ENCODE measurements around the gene NR4A1. TPM values are rescaled to one million over a fixed set of nuclear protein-coding genes. Genes with fewer than 3 reads are reported as not detected.

NR4A1 gene
- total RNA-seq, 2 experiments from 2014 or later: 25.3 to 29.0 TPM

DNA sequence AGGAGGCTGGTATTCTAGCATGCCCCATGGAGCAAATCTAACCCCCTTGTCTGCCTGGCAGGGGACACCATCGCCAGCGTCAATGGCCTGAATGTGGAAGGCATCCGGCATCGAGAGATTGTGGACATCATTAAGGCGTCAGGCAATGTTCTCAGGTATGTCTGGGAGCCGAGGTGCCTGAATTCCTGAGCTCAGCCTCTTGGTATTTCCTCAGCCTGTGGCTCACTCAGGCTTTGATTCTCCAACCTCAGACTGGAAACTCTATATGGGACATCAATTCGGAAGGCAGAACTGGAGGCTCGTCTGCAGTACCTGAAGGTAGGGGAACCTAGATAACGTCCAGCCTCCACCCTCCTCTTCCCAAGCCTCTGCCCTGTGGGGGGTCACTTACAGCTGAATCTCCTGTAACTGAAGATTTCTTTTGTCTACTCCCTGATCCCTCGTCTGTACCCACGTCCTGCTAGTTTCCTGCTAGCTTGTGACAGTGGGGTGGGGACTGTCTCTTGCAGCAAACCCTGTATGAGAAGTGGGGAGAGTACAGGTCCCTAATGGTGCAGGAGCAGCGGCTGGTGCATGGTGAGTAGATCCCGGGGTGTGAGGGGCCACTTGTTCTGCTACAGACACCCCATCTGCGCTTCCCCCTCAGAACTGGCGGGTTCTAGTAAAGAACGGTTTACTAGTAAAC is 37.5 kb upstream of the NR4A1 start:
- Histone ChIP-seq H3K9me2 (ENCODE audit: insufficient read depth, low read length) (no peaks in the 10 kb centered on the region), H4K20me1 (ENCODE audit: insufficient read depth, low read length) (no peaks in the 10 kb centered on the region), H3K36me3 (ENCODE audit: insufficient read depth, low read length) (no peaks in the 10 kb centered on the region), H3K79me2 (ENCODE audit: insufficient read depth, low read depth, low read length) (no peaks in the 10 kb centered on the region), H3K4me2 (ENCODE audit: low read length) (no peak overlapping the region), H3K27ac (ENCODE audit: low read depth, low read length, poor library complexity, severe bottlenecking) (no peak overlapping the region), H3K4me1 (ENCODE audit: insufficient read depth, low read length, poor library complexity, severe bottlenecking) (no peaks in the 10 kb centered on the region), H3K4me3 (ENCODE audit: low read depth, low read length, poor library complexity, severe bottlenecking) (no peak overlapping the region), H3K9me3 (ENCODE audit: low read length) (no peaks in the 10 kb centered on the region), H2AFZ (ENCODE audit: low read length) (no peak overlapping the region)
- no TSS peak for BruUV-seq (replicated peaks)
- DNase-seq (ENCODE audit: low spot score): no peak
- POLR2A ChIA-PET: interaction anchor here (0.6 kb wide), 2 partner anchors 9 to 1492 kb away, joined by 4 read pairs; no protein-coding TSS in a partner anchor
- CTCF ChIA-PET (ENCODE audit: unreplicated experiment): no interaction called here
- intact Hi-C loops (cut with micrococcal nuclease; ENCODE audit: unreplicated experiment): no loop called here
- TF ChIP-seq EZH2phosphoT487 (IDR thresholded peaks at IDR 0.05; ENCODE audit: borderline replicate concordance, low read depth, low read length): no peak
- TF ChIP-seq, protein P1, sequence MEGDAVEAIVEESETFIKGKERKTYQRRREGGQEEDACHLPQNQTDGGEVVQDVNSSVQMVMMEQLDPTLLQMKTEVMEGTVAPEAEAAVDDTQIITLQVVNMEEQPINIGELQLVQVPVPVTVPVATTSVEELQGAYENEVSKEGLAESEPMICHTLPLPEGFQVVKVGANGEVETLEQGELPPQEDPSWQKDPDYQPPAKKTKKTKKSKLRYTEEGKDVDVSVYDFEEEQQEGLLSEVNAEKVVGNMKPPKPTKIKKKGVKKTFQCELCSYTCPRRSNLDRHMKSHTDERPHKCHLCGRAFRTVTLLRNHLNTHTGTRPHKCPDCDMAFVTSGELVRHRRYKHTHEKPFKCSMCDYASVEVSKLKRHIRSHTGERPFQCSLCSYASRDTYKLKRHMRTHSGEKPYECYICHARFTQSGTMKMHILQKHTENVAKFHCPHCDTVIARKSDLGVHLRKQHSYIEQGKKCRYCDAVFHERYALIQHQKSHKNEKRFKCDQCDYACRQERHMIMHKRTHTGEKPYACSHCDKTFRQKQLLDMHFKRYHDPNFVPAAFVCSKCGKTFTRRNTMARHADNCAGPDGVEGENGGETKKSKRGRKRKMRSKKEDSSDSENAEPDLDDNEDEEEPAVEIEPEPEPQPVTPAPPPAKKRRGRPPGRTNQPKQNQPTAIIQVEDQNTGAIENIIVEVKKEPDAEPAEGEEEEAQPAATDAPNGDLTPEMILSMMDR (conservative IDR thresholded peaks at IDR 0.05; ENCODE audit: low read length): no peak

DNA sequence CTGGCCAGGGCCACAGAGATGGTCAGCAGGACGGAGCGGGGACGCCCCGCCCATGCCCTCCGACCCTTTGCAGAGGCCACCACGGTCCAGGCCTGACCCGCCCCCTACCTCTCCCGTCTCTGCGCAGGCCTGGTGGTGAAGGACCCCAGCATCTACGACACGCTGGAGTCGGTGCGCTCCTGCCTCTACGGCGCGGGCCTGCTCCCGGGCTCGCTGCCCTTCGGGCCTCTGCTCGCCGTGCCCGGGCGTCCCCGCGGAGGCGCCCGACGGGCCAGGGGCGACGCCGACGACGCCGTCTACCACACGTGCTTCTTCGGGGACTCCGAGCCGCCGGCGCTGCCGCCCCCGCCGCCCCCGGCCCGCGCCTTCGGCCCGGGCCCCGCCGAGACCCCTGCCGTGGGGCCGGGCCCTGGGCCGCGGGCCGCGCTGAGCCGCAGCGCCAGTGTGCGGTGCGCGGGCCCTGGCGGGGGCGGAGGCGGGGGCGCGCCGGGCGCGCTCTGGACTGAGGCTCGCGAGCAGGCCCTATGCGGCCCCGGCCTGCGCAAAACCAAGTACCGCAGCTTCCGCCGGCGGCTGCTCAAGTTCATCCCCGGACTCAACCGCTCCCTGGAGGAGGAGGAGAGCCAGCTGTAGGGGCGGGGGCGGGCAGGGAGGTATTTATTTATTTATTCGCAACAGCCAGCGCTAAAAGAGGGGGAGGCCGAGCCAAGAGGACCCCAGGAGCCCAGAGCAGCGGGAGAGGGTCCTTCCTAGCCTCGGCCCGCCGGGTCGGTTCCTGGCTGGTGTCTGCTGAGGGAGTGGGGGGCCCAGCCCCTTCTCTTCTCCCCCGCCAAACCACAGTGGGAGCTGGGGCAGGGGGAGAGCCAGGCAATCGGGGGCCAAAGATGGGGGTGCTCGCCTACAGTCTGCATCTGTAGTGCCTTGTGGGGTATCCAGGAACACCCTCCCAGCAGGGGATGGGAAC is 36.4 kb upstream of the NR4A1 start:
- TF ChIP-seq, protein P1 (conservative IDR thresholded peaks at IDR 0.05; ENCODE audit: low read length): no peak
- TF ChIP-seq EZH2phosphoT487 (IDR thresholded peaks at IDR 0.05; ENCODE audit: borderline replicate concordance, low read depth, low read length): no peak
- CTCF ChIA-PET (ENCODE audit: unreplicated experiment): no interaction called here
- no peaks in the 10 kb centered on the region for H3K9me3 ChIP-seq (ENCODE audit: low read length)
- POLR2A ChIA-PET: no interaction called here
- no peak overlapping the region for H3K4me3 ChIP-seq (ENCODE audit: low read depth, low read length, poor library complexity, severe bottlenecking)
- BruUV-seq (replicated peaks): no TSS peak
- no peaks in the 10 kb centered on the region for H3K4me1 ChIP-seq (ENCODE audit: insufficient read depth, low read length, poor library complexity, severe bottlenecking)
- no peaks in the 10 kb centered on the region for H3K9me2 ChIP-seq (ENCODE audit: insufficient read depth, low read length)
- H4K20me1 ChIP-seq (ENCODE audit: insufficient read depth, low read length): no peaks in the 10 kb centered on the region
- intact Hi-C loops (cut with micrococcal nuclease; ENCODE audit: unreplicated experiment): no loop called here
- no peak for DNase-seq (ENCODE audit: low spot score)
- no peak overlapping the region for H3K27ac ChIP-seq (ENCODE audit: low read depth, low read length, poor library complexity, severe bottlenecking)
- H3K79me2 ChIP-seq (ENCODE audit: insufficient read depth, low read depth, low read length): no peaks in the 10 kb centered on the region
- no peak overlapping the region for H3K4me2 ChIP-seq (ENCODE audit: low read length)
- H3K36me3 ChIP-seq (ENCODE audit: insufficient read depth, low read length): no peaks in the 10 kb centered on the region
- no peak overlapping the region for H2AFZ ChIP-seq (ENCODE audit: low read length)

Data from OCI-LY7 (cell line).